Right lobe of liver (tissue), 6 donors: ENCODE results near the gene FIGNL1. TPM values are rescaled to one million over a fixed set of nuclear protein-coding genes. Genes with fewer than 3 reads are reported as not detected.

Source experiments
- ATAC-seq, 4 donors: fragments of 200-7000 bp; cut with Tn5 transposase; one replicate each; pipeline ENCODE4 v1.9.1; 2020; ENCODE audit warnings: mild to moderate bottlenecking in 4 of 4, moderate library complexity in 4 of 4
- DNase-seq, 3 donors: peaks; one replicate each; pipeline ENCODE4 v3.0.0-alpha.2; 2020
- H3K27ac ChIP-seq, 3 donors: fragments of 200-600 bp; one replicate each; pipeline ENCODE4 v1.8.0; 2022
- H3K27me3 ChIP-seq, 2 donors: fragments of 200-600 bp; one replicate each; pipeline ENCODE4 v1.8.0; 2022
- H3K36me3 ChIP-seq, 4 donors: fragments of 200-600 bp; sonication (generic) in 1 of 4; one replicate each; pipeline versions ENCODE4 v1.5.1 to v1.8.0; 2017 to 2022; ENCODE audit warnings: control low read depth in 1 of 4
- H3K4me1 ChIP-seq, 4 donors: fragments of 200-600 bp; sonication (generic) in 1 of 4; one replicate each; pipeline versions ENCODE4 v1.5.1 to v1.8.0; 2017 to 2022; ENCODE audit warnings: control low read depth in 1 of 4
- H3K4me3 ChIP-seq, 3 donors: fragments of 200-600 bp; one replicate each; pipeline ENCODE4 v1.8.0; 2022
- H3K9me3 ChIP-seq, 4 donors: fragments of 200-600 bp; sonication (generic) in 1 of 4; one replicate each; pipeline versions ENCODE4 v1.5.1 to v1.8.0; 2017 to 2022; ENCODE audit warnings: control low read depth in 1 of 4
- CTCF ChIP-seq, 4 donors: fragments of 200-600 bp in 3 of 4; fragments of 450-650 bp in 1 of 4; IDR thresholded peaks; one replicate each; pipeline versions ENCODE4 v1.5.1 to v1.8.0; 2016 to 2022; ENCODE audit warnings: antibody characterized with exemption in 4 of 4, mild to moderate bottlenecking in 2 of 4
- POLR2A ChIP-seq: fragments of 450-650 bp; IDR thresholded peaks from one replicate; pipeline ENCODE4 v1.6.1; 2017; ENCODE audit warnings: antibody characterized with exemption, mild to moderate bottlenecking
- WGBS: methylation state at CpG from one replicate; pipeline ENCODE4 v1.1.6; 2018; ENCODE audit warnings: low coverage, low lambda C conversion rate; ENCODE audit not compliant: insufficient coverage; ENCODE audit errors: missing lambda C conversion rate; 5-methylcytosine and 5-hydroxymethylcytosine counted together
- intact Hi-C, 2 donors: fragments of 100-400 bp; cut with DNase I; formaldehyde crosslinking; loops; one replicate each; pipeline versions ENCODE4 v1.11.2 to v1.14.1; 2022
- small RNA-seq, 2 experiments: library from RNA; depleted of rRNA; stranded (forward); fragments of <200 nt; gene quantifications; one replicate each; pipeline ENCODE3, GENCODE V24; 2016
- total RNA-seq, 6 experiments: library from RNA; depleted of rRNA in 2 of 6; stranded (reverse); fragments of >200 nt in 2 of 6; fragmentation: NEBNext Ultra II Directional in 3 of 6; extraction: Animal tissue kit (Norgen Biotek cat#: 25700) in 3 of 6; gene quantifications; one replicate each; pipeline versions ENCODE4 v1.1.0 to v1.2.4, GENCODE V29; 2016 to 2023
- donor health status: DM: no; HTN: yes; CAD: no.
- donor health status: DM: no; HTN: no; CAD: no.
- donor health status: DM: no; HTN: no; CAD: no.
- donor health status: DM: no; HTN: yes; CAD: no.
- donor health status: DM: no; HTN: yes; CAD: no.

The FIGNL1 gene
- total RNA-seq, 6 experiments from 2014 or later, result 2.0 to 12.2 (median 4.4) TPM

GRCh38 chr7:50396856-50397255, 53.3 kb downstream of the FIGNL1 start:
- TF ChIP-seq POLR2A, result no peak
- TF ChIP-seq CTCF (IDR thresholded peaks at IDR 0.05), result no peak
- 38% methylated on average over 2 of the region's 2 CpGs for WGBS
- H3K36me3 ChIP-seq, result no peaks in the 10 kb centered on the region
- no peak for ATAC-seq
- H3K27me3 ChIP-seq, result no peaks in the 10 kb centered on the region
- intact Hi-C loops, result no loop called here
- no peak overlapping the region for H3K4me3 ChIP-seq
- no peak overlapping the region for H3K27ac ChIP-seq
- H3K4me1 ChIP-seq, result no peaks in the 10 kb centered on the region
- no peaks in the 10 kb centered on the region for H3K9me3 ChIP-seq
- DNase-seq, result no peak

GRCh38 chr7:50394315-50394714, 55.8 kb downstream of the FIGNL1 start:
- no peak overlapping the region for H3K4me3 ChIP-seq
- no peaks in the 10 kb centered on the region for H3K9me3 ChIP-seq
- H3K36me3 ChIP-seq, result no peaks in the 10 kb centered on the region
- intact Hi-C loops, result no loop called here
- H3K4me1 ChIP-seq, result no peaks in the 10 kb centered on the region
- no peak overlapping the region for H3K27ac ChIP-seq
- WGBS, result 100% methylated on average over 1 of the region's 1 CpG
- ATAC-seq (no peak), DNase-seq (no peak)
- H3K27me3 ChIP-seq, result no peaks in the 10 kb centered on the region
- TF ChIP-seq POLR2A (no peak), CTCF (IDR thresholded peaks at IDR 0.05) (no peak)

Small RNA genes within 50 kb of the gene (small RNA-seq; reads per million reads assigned to genes)
- gene RNU6-1091P, result 0 reads per million in 2 experiments

Other genes with a start within 250 kb of the FIGNL1 start
- gene IKZF1, start 145.6 kb downstream of the FIGNL1 start, total RNA-seq, result 1 to 10 TPM; 3.1 to 9.6 (median 5.2) TPM
- 10 to 100 TPM; 37.9 to 75.7 (median 45.2) TPM for gene DDC, start 115.1 kb upstream of the FIGNL1 start, total RNA-seq